Measurements from ENCODE around the gene ATXN7L1. TPM values are rescaled to one million over a fixed set of nuclear protein-coding genes. Genes with fewer than 3 reads are reported as not detected.

The ATXN7L1 gene
- polyA plus RNA-seq, 1 experiment, result 5.5 TPM

DNA sequence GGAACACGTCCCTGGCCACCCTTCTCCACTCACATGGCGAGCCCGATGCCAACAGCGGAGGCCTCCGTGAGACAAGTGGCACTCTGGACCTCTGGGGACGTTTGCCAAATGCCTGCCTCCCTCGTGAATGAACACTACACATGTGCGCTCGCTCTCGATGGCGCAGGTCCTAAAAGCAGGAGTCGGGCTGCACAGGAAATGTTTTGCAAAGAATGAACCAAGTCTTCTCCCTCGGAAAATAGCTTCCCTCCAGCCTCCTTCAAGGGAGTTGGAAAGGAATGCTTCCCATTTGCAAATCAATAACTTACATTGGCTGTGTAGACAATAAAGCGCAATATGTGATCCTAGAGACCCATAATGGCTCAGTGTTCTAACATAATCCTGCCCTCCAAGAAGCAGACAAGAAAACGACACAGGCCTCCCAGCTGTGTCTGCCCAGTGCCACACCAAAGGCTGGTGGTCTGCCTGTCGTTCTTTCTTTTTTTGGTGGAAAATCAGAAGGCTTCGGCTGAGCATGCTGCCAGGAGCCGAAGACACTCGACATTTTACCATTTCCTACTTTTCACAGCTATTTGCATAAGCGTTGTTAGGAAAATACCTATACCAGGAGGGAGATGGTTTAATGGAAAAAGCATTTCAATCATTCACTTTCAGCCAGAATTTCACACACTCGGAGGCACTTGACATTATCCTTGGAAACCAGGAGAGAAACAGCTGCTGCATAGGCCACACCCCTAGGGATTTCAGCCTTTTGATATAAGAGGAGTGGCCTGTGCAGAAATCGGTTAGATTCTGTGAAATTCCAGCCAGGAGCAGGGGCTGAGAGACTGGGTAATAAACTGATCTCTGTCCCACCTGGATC, 38.4 kb downstream of the ATXN7L1 start:
- DNase-seq (ENCODE audit: low read depth, low spot score), result no peak
- no peaks in the 10 kb centered on the region for H3K27me3 ChIP-seq (ENCODE audit: control insufficient read depth, insufficient read depth, low read length)
- no peak overlapping the region for H3K27ac ChIP-seq (ENCODE audit: low read depth, low read length)
- no peak for TF ChIP-seq CTCF (IDR thresholded peaks at IDR 0.05; ENCODE audit: low read depth, low read length)
- POLR2A ChIA-PET, result interaction anchor here (0.7 kb wide), 1 partner anchor 75 kb away, joined by 3 read pairs; no protein-coding TSS in a partner anchor
- H3K4me3 ChIP-seq (ENCODE audit: low read depth, low read length), result no peak overlapping the region
- CTCF ChIA-PET, result interaction anchor here (1.7 kb wide), 1 partner anchor 12 kb away, joined by 3 read pairs; no protein-coding TSS in a partner anchor
- H3K9me3 ChIP-seq (ENCODE audit: control insufficient read depth, insufficient read depth, low read length), result no peaks in the 10 kb centered on the region

DNA sequence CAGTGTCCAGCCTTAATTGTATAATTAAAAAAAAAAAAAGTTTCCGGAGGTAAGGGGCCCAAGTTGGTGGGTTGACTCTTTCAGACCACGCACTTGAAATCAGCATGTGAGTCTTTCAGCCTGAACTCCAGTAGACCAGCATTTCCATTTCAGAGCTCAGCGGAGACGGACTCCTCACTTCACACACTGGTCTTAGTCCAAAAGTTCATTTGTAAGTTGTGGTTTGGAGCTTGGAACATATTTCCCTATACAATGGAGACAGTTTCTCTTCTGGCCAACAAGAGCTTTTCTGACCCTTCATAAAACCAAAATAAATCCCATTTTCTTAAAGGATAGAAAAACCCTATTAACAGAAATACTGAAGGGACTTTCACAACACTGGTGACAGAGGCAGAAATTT, 41.0 kb downstream of the ATXN7L1 start:
- no peaks in the 10 kb centered on the region for H3K9me3 ChIP-seq (ENCODE audit: control insufficient read depth, insufficient read depth, low read length)
- DNase-seq (ENCODE audit: low read depth, low spot score), result no peak
- TF ChIP-seq CTCF (IDR thresholded peaks at IDR 0.05; ENCODE audit: low read depth, low read length), result no peak
- ChIA-PET CTCF (no interaction called here), POLR2A (no interaction called here)
- no peak overlapping the region for H3K27ac ChIP-seq (ENCODE audit: low read depth, low read length)
- H3K4me3 ChIP-seq (ENCODE audit: low read depth, low read length), result no peak overlapping the region
- H3K27me3 ChIP-seq (ENCODE audit: control insufficient read depth, insufficient read depth, low read length), result no peaks in the 10 kb centered on the region

DNA sequence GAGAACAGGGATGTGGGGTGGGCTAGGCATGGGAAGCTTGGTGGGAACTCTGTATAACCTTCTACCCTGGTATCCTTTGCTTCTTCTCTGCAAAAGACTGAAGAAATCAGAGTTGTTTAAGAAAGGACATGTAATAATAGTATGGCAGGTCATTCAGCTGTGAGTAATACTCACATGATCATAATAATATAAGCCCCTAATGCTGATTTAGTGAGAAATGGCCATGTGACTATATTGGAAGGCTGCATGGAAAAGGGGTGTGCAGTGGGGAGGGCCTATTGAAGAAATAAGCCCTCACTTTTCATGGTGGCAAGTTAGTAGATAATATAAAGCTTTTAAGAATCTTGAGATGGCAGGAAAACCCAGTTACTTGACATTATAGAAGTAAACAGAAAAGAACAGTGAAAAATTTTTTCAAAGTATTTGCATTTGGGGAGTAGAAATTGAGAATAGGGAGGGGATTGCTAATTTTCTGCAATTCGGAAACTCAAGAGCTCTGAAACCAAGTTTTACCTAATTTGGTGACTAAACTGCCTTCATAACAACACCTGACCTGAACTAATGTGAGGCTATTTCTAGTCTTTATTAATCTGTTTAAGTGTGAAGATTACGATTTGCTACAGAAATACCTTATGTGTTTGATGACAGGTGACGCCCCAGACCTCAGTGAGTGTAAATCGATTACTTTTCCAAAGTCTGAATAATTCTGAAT, 44.4 kb downstream of the ATXN7L1 start:
- Histone ChIP-seq H3K4me3 (ENCODE audit: low read depth, low read length) (no peak overlapping the region), H3K27me3 (ENCODE audit: control insufficient read depth, insufficient read depth, low read length) (no peaks in the 10 kb centered on the region), H3K9me3 (ENCODE audit: control insufficient read depth, insufficient read depth, low read length) (no peaks in the 10 kb centered on the region), H3K27ac (ENCODE audit: low read depth, low read length) (no peak overlapping the region)
- DNase-seq (ENCODE audit: low read depth, low spot score), result no peak
- POLR2A ChIA-PET, result no interaction called here
- no peak for TF ChIP-seq CTCF (IDR thresholded peaks at IDR 0.05; ENCODE audit: low read depth, low read length)
- CTCF ChIA-PET, result interaction anchor here (0.6 to 0.7 kb wide), 3 partner anchors 71 to 322 kb away, joined by 3 read pairs; no protein-coding TSS in a partner anchor

DNA sequence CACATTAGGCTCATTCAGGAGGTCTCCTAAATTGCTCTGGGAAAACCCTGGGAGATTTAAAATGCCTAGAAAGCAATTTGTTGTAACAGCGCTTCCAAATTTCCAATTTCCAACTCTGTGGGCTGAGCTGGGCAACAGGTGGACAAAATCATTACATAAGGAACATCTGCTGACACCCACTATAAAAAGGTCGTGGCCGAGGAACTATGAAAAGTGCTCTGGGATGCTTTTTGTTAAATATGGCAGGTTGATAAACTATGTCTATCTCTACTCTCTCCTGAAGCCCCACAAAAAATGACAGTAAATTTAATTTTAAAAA, 45.1 kb downstream of the ATXN7L1 start:
- no peak for TF ChIP-seq CTCF (IDR thresholded peaks at IDR 0.05; ENCODE audit: low read depth, low read length)
- Histone ChIP-seq H3K4me3 (ENCODE audit: low read depth, low read length) (no peak overlapping the region), H3K9me3 (ENCODE audit: control insufficient read depth, insufficient read depth, low read length) (no peaks in the 10 kb centered on the region), H3K27me3 (ENCODE audit: control insufficient read depth, insufficient read depth, low read length) (no peaks in the 10 kb centered on the region), H3K27ac (ENCODE audit: low read depth, low read length) (no peak overlapping the region)
- POLR2A ChIA-PET, result interaction anchor here (0.5 to 1.4 kb wide), 3 partner anchors 10 to 479 kb away, joined by 3 to 5 read pairs (median 5); no protein-coding TSS in a partner anchor
- CTCF ChIA-PET, result interaction anchor here (0.7 to 1.1 kb wide), 2 partner anchors 179 to 323 kb away, joined by 3 read pairs; no protein-coding TSS in a partner anchor
- no peak for DNase-seq (ENCODE audit: low read depth, low spot score)
